HT1080 (cell line): ENCODE data around the gene CADM2. TPM values are rescaled to one million over a fixed set of nuclear protein-coding genes. Genes with fewer than 3 reads are reported as not detected.
A peak's percentile ranks its signal among the peaks of the same experiment; 100 is the strongest.
"Not testable (repeated sequence)": the region's sequence is repeated elsewhere in the genome, so short reads cannot be mapped to it uniquely, and the experiment has no call there.

Source experiments
- DNase-seq: peaks from one replicate; pipeline ENCODE4 v3.0.0-alpha.2; 2015; ENCODE audit warnings: low read depth
- polyA plus RNA-seq, 2 experiments: library from polyadenylated mRNA; depleted of rRNA; stranded (reverse); fragments of >200 nt; gene quantifications; 2 replicates each; pipeline ENCODE4 v1.2.3, GENCODE V29; 2015
- total RNA-seq: library from RNA; depleted of rRNA; stranded (reverse); fragments of >200 nt; shearing (Covaris generic); gene quantifications from 2 replicates; pipeline ENCODE4 v1.2.3, GENCODE V29; 2014; rRNA removed

Gene CADM2
- total RNA-seq = 0.50 TPM in 1 of 2 replicates, not detected in the other
- 0.07 and 0.61 TPM in 2 replicates for polyA plus RNA-seq (2015; cell fraction: cytosol; rRNA removed)
- polyA plus RNA-seq (2015; cell fraction: nucleus; rRNA removed) = 0.01 and 0.16 TPM in 2 replicates

DNA sequence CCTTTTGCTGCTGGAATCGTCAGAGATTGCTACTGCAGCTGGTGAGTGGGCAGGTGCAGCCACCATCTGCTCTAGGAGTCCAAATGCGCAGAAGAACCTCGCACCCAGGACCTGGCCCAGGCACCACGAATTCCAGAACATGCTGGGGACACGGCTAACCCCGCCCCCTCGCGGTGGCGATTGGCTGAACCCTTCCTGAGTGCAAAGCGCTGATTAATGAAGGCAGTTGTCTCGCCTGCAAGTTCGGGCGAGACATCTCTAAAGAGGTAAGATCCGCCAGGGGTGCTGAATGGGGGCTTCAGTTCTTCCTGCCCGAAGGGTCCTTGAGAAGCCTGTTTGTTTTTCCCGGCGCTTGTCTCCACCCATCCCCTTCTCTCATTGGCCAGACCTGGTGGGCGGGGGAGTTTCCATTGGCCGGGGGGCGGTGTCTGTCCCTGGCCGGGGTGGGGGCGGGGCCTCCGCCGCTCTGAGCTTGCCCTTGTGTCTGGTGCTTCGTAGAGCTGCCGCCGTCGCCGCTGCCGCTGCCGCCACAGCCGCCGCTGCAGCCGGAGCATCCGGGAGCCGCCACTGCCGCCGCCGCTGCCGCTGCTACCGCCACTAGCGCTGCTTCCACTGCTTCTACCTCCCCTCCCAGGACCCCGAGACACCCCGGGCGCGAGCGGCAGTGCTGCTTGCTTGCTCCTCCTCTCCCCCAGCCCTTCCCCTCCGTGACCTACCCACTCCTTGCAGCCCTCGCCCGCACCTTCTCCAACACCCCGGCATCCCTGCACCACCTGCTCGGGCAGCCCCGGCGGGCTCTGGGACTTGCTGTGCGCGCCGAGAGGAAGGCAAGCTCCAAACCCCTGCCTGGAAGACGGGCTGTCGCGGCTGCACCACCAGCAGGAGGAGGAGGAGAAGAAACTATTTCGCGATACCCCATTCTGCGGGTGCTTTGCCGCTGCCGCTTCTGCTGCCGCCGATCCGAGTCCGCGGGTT, at the start of gene CADM2:
Gene CADM2, plus strand, starts transcription at position 495 of the 975 bp plus-strand sequence.
- peak; percentile 53 for DNase-seq

DNA sequence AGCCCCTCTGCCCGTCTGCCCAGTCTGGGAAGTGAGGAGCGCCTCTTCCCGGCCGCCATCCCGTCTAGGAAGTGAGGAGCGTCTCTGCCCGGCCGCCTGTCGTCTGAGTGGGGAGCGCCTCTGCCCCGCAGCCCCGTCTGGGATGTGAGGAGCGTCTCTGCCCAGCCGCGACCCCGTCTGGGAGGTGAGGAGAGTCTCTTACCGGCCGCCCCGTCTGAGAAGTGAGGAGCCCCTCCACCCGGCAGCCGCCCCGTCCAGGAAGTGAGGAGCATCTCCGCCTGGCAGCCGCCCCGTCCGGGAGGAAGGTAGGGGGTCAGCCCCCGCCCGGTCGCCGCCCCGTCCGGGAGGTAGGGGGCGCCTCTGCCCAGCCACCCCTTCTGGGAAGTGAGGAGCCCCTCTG, 40.2 kb upstream of the CADM2 start:
- DNase-seq = not testable (repeated sequence)

DNA sequence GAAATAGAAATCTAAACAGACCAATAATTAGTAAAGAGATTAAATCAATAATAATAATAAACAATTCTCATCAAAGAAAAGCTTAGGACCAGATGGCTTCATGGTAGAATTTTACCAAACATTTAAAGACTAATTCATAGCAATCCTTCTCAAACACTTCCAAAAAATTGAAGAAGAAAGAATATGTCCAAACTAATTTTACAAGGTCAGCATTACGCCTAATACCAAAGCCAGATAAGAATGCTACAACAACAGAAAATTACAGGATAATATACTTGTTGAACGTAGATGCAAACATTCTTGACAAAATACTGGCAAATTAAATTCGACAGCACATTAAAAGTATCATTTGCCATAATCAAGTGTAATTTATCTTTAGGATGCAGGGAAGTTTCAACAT, 36.1 kb upstream of the CADM2 start:
- no peak for DNase-seq

DNA sequence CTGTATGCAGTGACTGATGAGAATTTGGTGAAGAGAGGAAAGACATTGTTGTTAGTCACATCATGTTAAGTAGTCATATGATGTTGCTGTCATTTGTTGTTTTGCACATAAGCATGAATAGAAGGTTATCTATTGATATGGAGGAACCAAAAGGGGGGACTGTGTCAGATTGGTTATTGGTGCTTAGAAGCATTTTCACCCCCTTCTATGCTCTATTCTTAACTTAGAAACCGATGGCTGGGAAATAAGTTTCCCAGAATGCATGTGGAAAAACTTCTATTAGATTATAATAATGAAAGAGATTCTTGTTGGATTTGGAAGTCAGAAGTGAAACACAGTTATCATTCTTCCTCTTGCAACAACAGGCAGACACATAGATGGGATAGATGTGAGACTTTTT, 33.2 kb upstream of the CADM2 start:
- no peak for DNase-seq

DNA sequence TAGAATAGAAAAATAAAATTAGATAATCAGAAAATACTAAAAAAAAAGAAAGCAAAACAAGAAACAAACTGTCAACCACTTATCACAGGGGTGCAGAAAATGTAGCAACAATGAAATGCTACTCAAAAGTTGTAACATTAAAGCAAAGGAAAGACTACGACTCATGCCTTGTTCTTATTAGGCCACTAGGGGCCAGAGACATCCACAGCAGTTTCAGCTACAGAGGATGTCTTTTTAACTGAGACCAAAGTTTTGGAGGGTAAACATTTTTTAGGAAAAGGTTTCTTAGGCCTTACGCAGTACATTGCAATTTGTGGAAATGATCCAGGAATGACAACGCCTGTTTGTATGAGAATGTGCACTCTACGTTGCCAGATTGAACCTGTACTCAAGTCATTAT, 15.4 kb upstream of the CADM2 start:
- DNase-seq = no peak

DNA sequence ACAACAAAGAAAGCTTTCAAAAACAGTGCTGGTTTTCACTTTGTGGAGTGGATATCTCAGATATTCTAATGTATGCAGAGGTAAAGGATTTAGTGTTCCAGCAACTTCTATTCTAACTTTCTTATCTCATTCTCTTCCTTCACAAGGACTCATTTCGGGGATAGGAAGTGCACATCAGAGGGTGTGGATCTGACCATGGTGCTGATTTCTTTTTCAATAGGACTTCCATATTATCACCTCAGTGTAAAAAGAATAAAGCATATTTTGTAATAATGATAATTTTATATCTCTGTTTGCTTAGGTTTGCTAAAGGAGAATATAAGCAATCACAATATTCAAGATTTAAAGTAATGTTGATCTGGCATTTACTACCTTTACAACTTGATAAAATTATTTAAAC, 12.5 kb upstream of the CADM2 start:
- DNase-seq = no peak

DNA sequence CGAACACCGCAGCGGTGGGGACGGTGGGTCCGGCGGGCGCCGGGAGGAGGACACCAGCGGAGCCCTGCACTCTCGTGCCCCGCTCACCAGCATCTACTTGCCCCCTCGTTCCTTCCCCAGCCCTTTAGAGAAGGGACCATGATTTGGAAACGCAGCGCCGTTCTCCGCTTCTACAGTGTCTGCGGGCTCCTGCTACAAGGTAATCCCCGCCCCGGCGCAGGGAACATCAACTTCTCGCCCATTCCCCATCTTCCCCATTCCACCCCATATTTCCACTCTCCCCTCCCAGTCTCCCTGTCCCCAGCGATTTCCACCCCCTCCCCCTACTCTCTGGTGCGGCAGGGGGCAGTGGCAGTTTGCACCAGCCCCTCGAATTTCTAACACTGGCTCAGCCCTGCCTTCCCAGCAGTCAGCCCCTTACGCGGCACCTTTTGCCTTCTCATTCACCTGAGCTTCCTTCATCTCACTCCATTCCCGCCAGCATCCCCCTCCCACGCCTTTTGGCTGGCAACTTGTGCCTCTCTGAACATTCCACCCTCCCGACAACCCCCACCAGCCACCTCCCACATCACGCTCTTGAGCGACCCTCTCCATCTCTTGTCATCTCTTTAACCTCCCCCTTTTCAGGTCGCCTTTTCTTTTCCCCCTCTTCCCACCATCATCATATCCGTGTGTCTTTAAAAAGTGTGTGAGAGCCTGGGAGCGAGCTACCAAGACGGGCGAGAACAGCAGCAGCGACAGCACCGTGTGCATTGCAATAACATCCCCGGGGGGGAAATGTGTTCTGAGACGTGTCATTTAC, 882 bp downstream of the CADM2 start:
- no peak for DNase-seq

DNA sequence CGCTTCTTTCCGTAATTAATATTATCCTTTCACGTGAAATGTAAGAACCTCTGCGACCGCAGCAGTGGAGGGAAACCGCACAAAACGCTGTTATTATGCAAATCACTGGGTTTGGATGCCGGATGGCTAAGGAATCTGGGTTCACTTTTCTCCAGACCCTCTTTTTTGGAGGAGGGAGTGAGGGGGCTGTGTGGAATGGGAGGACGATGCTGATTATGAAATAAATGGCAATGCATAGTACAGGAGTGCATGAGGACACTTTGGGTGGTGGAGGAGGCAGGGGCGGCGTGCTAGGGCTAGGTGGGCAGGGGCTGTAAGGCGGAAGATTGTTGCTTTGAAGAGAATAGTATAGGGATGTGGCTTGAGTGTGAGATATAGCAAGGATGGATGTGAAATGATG, 1.8 kb downstream of the CADM2 start:
- DNase-seq = no peak

DNA sequence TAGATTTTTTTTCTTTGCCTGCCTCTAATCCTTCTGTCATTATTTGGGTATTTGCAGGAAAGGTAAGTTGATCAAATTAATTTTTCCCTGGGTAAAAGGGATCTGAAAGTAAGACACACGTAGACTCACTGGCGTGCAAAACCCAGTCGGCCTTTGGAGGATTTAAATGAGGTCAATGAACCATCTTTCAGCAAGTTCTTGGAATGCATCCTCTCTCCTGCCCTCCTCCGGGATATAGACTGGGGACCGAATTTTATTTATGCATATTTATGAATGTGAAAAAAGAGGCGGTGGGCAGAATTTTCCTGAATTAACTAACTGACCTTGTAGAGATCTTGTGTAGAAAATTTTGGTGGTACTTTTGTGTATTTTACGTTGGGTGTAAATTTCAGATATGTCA, 2.2 kb downstream of the CADM2 start:
- no peak for DNase-seq

DNA sequence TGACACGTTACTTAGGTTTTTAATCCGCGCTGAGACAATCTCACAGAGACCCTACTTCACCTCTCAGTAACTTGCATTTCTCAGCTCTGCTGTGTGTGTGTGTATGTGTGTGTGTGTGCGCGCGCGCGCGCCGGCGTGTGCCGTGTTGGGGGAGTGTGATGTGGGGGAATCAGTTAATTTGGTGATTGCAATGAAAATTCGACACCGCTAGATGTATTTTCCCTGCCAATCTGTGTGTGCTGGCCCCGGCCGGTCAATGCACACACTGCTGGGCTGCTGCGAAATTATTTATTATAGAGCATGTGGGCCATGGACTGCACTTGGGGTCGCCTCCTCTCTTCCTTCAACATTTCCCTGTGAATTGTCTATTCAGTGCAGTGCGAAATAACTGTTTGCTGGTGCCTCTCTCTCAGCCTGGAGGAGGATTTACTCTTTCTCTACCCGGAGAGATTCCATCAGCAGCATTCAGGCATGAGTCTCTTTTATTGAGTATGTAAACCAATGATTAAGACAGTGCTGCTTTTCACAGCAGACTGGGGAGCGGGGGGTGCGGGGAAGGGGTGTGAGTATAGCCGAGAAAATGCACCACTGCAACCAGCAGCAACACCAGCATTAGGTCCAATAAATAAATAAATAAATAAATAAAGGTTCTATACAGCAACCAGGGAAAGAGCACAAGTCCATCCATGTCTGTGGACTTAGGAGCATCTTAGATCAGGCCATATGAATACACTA, 2.9 kb downstream of the CADM2 start:
- no peak for DNase-seq

DNA sequence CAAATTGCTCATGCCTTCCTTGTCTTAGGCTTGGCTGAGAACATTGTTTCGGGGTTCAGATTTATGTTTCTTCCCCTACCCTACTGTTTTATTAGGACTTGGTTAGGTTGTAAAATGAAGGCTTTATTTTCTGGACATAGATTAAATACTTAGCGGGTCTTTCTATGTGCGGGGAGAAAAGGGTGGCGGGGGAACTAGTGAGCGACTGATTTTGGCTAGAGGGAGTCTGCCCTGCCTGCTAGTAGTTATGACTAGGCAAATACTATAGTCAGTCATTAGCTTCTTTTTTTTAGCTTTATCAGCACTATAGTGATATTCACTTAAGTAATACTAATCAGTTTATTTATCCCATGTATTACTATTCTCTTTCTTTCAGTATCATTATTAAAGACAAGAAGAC, 3.6 kb downstream of the CADM2 start:
- no peak for DNase-seq

DNA sequence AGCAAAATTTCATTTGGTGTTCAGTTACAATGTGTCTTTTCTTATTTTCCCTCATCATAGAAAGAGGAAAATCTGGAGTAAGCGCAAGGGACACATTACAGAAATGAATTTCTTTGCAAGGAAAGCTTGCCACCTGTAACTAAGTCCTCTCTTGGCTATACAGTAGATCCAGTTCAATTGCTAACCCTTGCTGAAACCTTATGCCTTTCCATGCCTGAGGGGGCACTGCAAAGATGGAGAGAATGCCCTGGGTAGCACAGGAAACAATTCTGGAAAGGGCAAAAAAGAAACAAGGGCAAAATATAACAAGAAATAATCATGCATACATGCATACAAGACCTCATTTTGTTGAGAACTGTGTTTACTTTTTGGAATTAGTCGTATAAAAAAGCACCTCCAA, 4.3 kb downstream of the CADM2 start:
- no peak for DNase-seq

DNA sequence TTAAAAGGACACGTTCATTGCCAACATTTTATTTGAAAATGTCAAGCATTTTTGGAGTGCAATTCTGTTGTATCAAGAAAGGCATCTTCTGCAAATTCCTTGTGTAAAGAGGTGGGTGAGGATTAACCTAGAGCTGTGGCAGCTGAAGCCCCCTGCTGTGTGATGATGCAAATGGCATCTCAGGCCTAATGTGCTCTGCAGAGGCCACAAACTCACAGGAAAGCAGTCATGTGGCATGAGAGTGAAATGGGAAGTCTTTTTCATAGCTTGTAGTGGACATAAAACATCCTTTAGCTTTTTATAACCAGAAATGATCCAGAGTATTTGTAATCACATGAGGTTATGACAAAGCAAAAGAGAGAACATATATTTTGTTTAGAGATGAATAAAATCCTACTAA, 6.4 kb downstream of the CADM2 start:
- peak; percentile 68 for DNase-seq

DNA sequence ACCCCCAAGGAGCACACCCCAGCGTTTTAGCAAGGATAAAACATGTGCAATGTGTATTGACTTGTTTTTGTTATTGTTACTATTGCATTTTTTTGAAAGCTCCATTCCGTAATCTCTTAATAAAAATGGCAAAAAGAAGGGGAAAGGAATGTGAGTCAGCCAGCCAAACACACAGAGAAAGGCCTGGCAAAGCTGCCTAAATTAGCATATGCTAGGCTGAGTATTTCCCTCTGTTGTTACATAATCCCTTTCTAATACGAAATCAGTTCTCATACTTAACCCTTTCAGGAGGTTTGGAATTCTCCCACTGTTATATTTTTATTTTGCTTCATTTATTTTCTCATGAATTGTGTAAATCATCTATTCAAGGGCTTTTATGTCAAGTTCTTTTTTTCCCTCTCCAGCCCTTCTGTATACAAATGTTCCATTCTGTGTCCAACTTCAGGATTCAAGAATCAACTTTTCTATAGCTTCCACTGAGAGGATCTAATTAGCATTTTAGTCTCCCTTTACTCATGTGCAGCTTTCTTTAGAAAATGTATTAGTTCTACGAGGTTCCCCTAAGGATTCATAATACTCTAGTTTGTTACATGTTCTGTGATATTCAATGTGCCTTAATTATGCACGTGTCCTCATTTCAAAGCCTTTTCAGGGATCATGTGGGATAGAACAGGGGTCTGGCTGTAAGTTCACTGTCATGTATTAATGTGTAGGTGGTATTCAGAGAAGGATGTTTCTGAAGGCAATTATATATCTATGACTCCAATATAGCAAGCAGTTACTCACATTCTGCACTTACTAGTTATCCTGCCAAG, 9.2 kb downstream of the CADM2 start:
- no peak for DNase-seq

DNA sequence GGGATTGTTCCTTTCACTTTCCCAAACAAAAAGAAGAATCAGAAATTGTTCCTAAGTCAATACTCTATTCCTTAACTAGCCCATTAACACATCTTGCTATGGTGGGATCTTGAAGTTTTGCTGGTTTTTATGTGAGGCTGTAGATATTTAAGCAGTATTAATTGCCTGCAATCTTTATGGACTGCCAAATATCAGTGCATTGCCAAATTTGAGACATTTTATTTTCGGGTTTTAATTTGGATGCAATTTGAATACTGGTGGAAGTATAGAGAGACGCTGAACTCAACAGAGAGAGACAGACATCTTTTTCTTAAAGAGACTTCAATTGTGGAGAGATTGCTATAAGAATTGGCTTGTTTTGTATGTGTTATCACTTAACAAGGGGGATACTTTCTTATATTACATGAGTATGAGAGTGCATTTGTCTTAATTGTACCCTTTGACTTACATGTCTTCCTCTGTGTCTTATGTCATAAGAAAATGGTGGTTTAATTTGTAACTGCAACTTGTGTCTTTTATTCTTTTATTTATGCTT, 10.0 kb downstream of the CADM2 start:
- DNase-seq = no peak

DNA sequence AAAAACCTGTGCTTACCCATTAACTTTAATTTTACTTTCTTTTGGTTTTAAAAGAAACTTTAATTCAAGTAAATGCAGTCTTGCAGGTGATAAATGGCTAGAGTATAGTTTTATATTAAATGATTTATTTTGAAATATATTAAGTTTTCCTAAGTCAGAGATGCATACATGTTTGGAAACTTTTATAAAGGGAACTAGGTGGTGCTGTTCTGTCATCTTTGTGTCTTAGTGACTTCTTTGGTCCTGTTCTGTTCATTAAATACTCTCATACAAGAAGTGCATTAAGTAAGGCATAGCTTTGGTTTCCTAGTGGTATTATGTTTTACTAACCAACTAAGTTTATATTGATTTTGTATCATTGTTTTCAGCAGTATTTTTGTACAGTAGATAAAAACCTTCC, 15.6 kb downstream of the CADM2 start:
- DNase-seq = no peak

DNA sequence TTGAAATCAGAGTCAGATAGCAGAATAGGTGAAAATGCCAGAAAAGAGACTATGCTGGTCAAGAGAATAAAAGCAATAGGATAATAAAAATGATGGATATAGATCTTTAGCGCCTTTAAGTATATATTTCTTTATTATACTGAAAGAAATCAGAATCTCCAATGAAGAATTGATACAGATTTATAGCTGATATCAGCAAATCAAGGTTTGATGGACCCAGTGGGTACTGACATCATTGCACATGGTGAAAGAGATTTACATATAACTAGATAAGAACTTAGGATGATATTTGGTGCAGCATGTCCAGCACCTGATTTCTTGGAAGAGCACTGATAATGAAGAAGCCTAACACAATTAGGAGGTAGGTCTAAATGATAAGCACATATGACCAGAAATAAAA, 18.2 kb downstream of the CADM2 start:
- DNase-seq = no peak

DNA sequence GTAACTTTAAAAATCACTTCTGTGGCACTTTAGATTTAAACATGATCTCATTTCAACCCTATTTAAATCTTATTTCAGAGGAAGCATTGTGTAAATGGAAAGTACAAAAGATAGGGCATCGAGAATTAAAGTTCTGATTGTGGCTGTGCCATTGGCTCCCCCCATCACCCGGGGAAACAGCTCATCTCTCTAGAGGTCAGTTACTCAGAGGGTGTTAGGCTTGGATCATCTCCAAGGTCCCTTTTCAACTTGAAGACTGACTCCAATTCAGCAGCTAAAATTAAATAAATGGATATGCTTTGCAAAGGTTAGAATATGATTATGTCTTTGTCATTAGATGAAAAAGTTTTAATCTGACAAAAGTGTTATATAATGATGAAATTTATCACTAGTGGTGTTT, 20.1 kb downstream of the CADM2 start:
- no peak for DNase-seq

DNA sequence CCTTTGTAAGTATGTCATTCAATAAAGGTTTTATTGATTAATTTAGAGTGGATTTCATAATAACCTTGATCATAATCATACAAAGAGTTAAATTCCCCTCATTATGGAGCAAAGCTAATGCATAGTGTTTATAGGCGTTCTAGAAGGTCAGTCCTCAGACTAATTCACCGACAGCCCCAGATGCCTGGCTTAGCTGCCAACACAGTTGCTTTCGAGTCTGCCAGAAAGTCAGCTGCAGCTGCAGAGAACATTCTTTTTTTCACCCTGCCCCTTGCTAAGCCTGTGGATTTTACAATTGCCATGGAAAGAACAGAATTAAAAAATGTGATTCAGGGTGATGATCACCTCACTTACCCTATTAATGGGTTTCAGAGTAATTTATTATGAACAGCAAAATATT, 21.2 kb downstream of the CADM2 start:
- DNase-seq = no peak

DNA sequence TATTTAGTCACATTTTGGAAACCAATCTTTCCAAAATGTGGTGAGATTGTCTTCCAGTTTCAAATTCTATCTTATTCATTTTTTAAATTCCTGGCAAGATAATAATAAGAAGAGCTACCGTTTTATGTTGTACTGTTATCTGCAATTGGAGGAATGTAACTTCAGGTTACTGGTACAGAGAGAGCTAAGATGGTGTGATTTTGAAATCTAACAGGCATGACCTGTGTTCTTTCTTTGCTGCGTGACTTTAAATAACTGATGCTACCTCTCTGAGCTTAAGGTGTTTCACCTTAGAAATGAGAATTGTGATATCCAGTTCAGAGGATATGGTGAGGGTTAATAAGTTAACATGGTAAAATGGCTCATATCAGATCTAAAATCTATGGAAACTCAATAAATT, 21.7 kb downstream of the CADM2 start:
- no peak for DNase-seq
